Islet of Langerhans (tissue), 1 donor: Measurements from ENCODE around the gene IZUMO4.

Source experiments
- FAIRE-seq: peaks from one replicate; lab custom pipeline; 2011; peaks lifted over from hg19 to GRCh38; lab: Jason Lieb, UNC

The IZUMO4 gene

GRCh38 chr19:2096480-2097202 is at the start of gene IZUMO4:
Gene IZUMO4 (plus strand): TSS chr19:2096915. CDS start chr19:2096946, 31 bp downstream.
- FAIRE-seq: peak; percentile 21

- no peak for FAIRE-seq
Observed at GRCh38 chr19:2047076-2047448, 49.7 kb upstream of the IZUMO4 start.

GRCh38 chr19:2047449-2048103 is 49.1 kb upstream of the IZUMO4 start:
- no peak for FAIRE-seq

GRCh38 chr19:2048104-2048958 is 48.4 kb upstream of the IZUMO4 start:
- FAIRE-seq: no peak

GRCh38 chr19:2048959-2049740 is 47.6 kb upstream of the IZUMO4 start:
- FAIRE-seq: no peak

GRCh38 chr19:2049741-2050348 is 46.9 kb upstream of the IZUMO4 start:
- FAIRE-seq: no peak

- no peak for FAIRE-seq
Observed at GRCh38 chr19:2050349-2050990, 46.2 kb upstream of the IZUMO4 start.

GRCh38 chr19:2050991-2051772 is 45.5 kb upstream of the IZUMO4 start, which contains the start of gene MKNK2:
Gene MKNK2 (minus strand): TSS chr19:2051244. CDS start chr19:2050851, 393 bp downstream.
- FAIRE-seq: no peak

GRCh38 chr19:2051773-2052704 is 44.7 kb upstream of the IZUMO4 start:
- no peak for FAIRE-seq

GRCh38 chr19:2053601-2054389 is 42.9 kb upstream of the IZUMO4 start:
- no peak for FAIRE-seq

- no peak for FAIRE-seq
Observed at GRCh38 chr19:2054763-2055162, 42.0 kb upstream of the IZUMO4 start.

- no peak for FAIRE-seq
Observed at GRCh38 chr19:2055931-2056836, 40.5 kb upstream of the IZUMO4 start.

- FAIRE-seq: no peak
Observed at GRCh38 chr19:2056837-2057192, 39.9 kb upstream of the IZUMO4 start.

- FAIRE-seq: no peak
Observed at GRCh38 chr19:2057484-2058469, 38.9 kb upstream of the IZUMO4 start.

- FAIRE-seq: no peak
Observed at GRCh38 chr19:2058570-2059421, 37.9 kb upstream of the IZUMO4 start.
